GM18861 (cell line): Measurements from ENCODE around the gene FGA.
A peak's percentile ranks its signal among the peaks of the same experiment; 100 is the strongest.

Experiments
- ATAC-seq: cut with Tn5 transposase; IDR thresholded peaks from one replicate; pipeline ENCODE4 v1.9.1; 2021; ENCODE audit not compliant: unreplicated experiment

FGA gene

GRCh38 chr4:154583230-154583629 is 7.3 kb downstream of the FGA start:
- ATAC-seq = no peak

- no peak for ATAC-seq
Observed at GRCh38 chr4:154582723-154583122, 7.8 kb downstream of the FGA start.

- ATAC-seq = no peak
Observed at GRCh38 chr4:154579927-154580326, 10.6 kb downstream of the FGA start.

- ATAC-seq = no peak
Observed at GRCh38 chr4:154578919-154579318, 11.6 kb downstream of the FGA start.

- ATAC-seq = no peak
Observed at GRCh38 chr4:154577324-154577723, 13.2 kb downstream of the FGA start.

GRCh38 chr4:154574311-154574710 is 16.2 kb downstream of the FGA start:
- no peak for ATAC-seq

GRCh38 chr4:154573190-154573870 is 17.2 kb downstream of the FGA start:
- ATAC-seq = no peak

- ATAC-seq = no peak
Observed at GRCh38 chr4:154569584-154569983, 21.0 kb downstream of the FGA start.

GRCh38 chr4:154569028-154569427 is 21.5 kb downstream of the FGA start:
- ATAC-seq = no peak

- ATAC-seq = no peak
Observed at GRCh38 chr4:154566639-154567204, 23.8 kb downstream of the FGA start.

GRCh38 chr4:154565704-154566103 is 24.8 kb downstream of the FGA start:
- no peak for ATAC-seq

- ATAC-seq = no peak
Observed at GRCh38 chr4:154564311-154564710, 26.2 kb downstream of the FGA start.

- ATAC-seq = no peak
Observed at GRCh38 chr4:154562697-154563254, 27.8 kb downstream of the FGA start, which contains the start of gene FGB. Gene FGB (plus strand): TSS chr4:154563011. CDS start chr4:154563019, 8 bp downstream.

GRCh38 chr4:154560824-154561231 is 29.7 kb downstream of the FGA start:
- ATAC-seq = no peak

- ATAC-seq = no peak
Observed at GRCh38 chr4:154560419-154560801, 30.1 kb downstream of the FGA start.

GRCh38 chr4:154559494-154560418 is 30.8 kb downstream of the FGA start:
- ATAC-seq = peak; percentile 84

- ATAC-seq = no peak
Observed at GRCh38 chr4:154559141-154559493, 31.4 kb downstream of the FGA start.

- ATAC-seq = peak; percentile 47
Observed at GRCh38 chr4:154551872-154552686, 38.5 kb downstream of the FGA start.

GRCh38 chr4:154549894-154550790 is 40.4 kb downstream of the FGA start, which contains the start of gene PLRG1:
Gene PLRG1 (minus strand): TSS chr4:154550400. CDS start chr4:154550308, 92 bp downstream.
- peak; percentile 97 for ATAC-seq

- no peak for ATAC-seq
Observed at GRCh38 chr4:154545689-154546088, 44.9 kb downstream of the FGA start.
